Stimulated activated CD4-positive, alpha-beta T cell treated with anti-CD3 and anti-CD28 coated beads, Interleukin-15, amount 100 ng/mL, for 48 hours (primary cell): ENCODE data around the gene RARB.

Experiments
- DNase-seq, 2 donors: peaks; one replicate each; pipeline ENCODE4 v3.0.0-alpha.2; 2020; ENCODE audit warnings: low read depth in 2 of 2

The RARB gene

GRCh38 chr3:25427942-25428788 lies at the start of gene RARB:
TSS of gene RARB (plus strand) at chr3:25428263. CDS start at chr3:25428732, 469 bp downstream.
- DNase-seq: no peak

DNA sequence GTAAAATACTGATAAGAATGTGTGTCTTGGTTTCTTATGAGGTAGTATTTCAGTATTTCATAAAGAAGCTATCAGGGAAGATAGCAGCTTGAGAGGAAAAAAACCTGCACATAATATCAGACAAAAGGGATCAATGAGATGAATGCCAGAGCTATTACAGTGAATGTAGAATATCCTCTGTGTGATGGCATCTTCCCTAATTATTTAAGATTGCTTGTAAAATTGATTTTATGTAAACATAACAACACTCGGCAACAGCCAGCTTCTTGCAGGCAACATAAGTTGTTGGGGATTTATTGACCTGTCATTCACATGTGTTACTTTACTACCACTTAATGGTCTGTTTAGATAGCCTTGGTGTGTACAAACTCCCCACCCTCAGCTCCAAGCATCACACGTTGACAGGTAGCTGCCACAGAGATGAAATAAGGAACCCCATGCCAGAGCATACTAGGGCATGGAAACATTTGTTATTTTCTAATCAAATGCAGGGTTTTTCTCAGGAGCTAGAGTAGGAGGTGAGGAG lies 49.2 kb upstream of the RARB start:
- no peak for DNase-seq

- no peak for DNase-seq
Measured at GRCh38 chr3:25380222-25380739, 47.8 kb upstream of the RARB start.

GRCh38 chr3:25381083-25381482 lies 47.0 kb upstream of the RARB start:
- DNase-seq: no peak

DNA sequence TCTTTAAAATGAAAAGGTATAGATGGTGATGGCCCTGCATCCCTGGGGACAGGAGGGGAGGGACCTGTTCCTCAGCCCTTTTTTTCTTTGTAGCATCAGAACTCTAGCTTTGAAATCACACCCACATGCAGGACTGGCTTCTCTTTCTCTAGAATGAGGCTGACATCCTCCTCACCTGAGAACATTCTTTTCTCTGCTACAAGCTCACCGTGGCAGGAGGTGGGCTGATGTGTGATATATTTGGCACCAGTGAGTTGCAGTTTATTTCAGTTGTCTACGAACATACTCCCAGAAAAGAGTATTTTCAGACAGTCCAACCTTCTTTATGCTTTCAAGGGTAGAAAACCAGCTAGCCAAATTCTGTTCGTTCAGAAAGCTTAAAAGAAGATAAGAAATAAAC lies 43.6 kb upstream of the RARB start:
- DNase-seq: no peak

DNA sequence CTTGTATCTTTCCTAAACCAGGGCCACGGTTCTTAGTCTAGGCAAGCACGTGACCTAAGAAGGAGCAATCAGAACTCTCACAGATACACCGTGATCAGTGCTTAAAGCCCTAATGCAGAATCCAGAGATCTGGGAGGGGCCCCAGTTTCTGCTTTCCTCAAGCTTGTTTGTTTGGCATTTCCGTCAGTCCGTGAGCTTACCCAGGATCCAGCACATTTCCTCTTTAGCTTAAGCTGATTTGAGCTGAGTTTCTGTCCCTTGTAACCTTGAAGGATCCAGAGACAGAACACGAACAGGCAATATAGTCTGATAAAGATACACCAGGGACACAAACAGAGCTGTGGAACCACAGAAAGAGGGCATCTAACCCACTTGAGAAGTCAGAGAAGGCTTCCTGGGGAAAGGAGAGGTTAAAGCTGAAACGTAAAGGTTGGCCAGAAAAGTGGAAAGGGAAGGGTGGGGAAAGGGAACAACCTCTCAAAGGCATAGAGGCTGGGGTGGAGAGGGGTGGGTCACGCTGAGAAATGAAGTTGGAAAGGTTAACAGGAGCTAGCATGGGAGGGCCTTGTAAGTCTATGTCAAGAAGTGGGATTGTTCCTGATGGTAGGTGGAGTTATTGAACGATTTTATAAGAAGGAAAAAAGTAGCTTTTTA lies 42.1 kb upstream of the RARB start:
- DNase-seq: no peak

DNA sequence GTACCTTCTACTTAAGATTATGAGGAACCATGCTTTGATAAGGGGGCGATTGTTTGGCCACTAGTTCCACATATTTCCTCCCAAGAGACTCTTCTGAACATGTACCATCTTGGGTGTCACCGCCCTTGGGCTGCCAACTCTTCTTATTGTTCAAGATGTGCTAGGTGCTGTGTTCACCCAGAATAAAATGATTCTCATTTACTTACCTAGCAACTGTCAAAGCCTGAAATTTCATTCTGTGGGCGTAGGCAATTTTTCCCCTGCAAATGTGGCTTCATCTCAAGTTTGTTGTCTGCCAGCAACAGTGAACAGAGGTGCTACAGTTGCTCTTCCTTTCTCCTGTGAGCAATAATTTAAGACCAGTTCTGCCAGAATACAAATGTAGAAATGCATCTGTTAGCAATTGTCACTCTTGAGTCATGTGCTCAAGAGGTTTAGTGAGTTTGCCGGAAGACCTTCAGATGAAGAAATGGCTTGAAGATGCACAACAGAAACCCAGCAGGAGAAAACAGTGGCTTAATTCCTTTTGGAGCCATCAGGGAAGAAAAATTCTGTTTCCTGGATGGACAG lies 41.3 kb upstream of the RARB start:
- DNase-seq: no peak

DNA sequence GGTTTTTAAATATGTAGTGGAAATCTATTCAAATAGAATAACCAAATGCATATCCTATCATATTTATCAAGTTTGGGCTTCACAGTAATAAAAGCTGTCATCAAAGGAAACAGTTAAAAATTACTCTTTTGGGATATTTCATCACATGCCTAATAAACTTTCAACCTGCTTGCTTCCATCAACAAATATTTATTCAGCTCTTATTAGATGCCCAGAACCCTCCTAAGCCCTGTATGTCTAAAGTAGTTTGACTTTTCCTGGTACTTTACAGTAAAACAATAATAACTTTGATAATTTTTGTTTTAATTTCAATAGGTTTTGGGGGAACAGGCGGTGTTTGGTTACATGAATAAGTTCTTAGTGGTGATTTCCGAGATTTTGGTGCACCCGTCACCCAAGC lies 37.5 kb upstream of the RARB start:
- DNase-seq: no peak

- DNase-seq: no peak
Measured at GRCh38 chr3:25396251-25396650, 31.8 kb upstream of the RARB start.

DNA sequence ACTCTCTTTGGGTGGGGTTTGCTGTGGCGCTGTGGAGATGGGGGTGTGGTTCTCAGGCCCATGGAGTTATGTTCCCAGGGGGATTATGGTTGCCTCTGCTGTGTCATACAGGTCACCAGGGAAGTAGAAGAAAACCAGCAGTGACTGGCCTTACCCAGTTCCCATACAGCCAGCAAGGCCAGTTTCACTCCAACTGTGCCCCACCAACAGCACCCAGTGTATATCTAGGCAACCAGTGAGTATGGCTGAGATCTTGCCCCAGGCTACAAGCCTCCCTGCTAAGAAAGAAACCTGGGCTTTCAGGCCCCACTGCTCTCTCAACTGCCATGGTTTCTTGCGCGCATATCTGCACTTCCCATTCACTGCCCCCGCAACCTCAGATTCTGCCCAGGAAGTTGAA lies 31.4 kb upstream of the RARB start:
- DNase-seq: no peak

- no peak for DNase-seq
Measured at GRCh38 chr3:25397150-25397549, 30.9 kb upstream of the RARB start.

- no peak for DNase-seq
Measured at GRCh38 chr3:25400587-25400986, 27.5 kb upstream of the RARB start.

DNA sequence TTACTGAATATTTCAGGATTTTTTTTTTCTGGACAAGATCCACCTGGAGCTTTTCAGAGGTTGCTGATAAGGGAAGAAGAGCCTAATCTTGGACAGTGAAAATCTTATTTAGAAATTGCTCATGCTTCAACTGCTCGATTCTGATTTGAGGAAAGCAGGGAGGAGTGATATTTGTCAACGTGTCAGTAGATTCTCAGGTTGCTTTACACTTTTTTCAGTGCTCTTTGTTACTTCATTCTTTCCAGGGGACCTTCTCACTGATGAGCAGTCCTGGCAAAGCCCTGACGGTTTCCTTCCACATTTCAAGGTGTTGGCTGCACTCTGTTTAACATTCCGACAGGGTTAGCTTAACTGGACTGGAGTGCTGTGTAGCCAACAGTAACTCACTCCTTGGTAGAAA lies 24.1 kb upstream of the RARB start:
- no peak for DNase-seq

- DNase-seq: no peak
Measured at GRCh38 chr3:25404569-25404968, 23.5 kb upstream of the RARB start.

DNA sequence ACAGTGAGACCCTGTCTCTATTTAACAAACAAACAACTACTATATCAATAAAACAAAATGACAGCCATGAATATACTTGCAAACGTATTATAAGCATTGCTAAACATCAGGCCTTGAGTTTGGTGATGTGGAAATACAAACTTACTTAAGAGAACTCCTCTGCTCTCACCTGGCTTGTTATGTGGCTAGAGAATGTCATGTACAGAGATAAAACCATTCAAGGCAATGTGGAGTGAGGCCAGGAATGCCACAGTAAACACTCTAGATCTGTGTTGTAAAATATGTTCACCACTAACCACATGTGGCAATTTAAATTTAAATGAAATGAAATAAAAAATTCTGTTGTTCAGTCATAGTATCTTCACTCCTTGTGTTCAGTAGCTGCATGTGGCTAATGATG lies 22.7 kb upstream of the RARB start:
- no peak for DNase-seq

DNA sequence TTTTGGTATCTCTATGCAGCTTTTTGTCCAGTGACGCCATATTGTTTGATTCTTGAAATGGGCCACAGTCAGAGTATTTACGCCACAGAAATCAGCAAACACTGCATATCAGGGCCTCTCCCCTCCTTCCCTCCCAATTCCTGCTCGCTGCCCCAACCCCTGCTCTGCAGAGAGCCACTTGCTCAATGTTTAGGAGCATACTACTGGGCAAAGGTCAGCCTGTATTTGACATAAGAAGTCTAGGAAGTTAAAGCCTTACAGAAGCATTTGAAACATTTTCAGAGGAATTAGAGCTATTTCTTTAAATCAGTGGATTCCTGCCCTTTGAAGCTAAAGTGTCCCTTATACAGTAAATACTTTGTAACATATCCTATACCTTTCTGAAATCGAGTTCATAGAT lies 17.4 kb upstream of the RARB start:
- DNase-seq: no peak

DNA sequence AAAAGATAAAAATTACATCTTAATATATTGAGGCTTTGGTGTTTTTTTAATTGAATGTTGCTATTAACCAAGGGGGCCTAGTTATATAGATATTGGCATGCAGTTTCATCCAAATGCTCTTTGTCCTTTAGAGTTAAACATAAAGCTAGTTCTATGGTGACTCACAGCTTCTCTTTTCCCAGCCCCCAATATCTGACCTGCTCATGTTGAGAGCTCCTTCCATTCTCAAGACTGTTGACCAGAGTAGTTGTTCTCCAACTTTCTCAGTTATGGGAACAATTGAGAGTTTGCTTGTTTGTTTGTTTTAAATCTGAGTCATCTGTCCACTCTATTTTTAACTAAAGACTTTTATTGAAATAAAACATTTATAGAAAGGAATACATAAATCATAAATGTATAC lies 15.8 kb upstream of the RARB start:
- DNase-seq: no peak

DNA sequence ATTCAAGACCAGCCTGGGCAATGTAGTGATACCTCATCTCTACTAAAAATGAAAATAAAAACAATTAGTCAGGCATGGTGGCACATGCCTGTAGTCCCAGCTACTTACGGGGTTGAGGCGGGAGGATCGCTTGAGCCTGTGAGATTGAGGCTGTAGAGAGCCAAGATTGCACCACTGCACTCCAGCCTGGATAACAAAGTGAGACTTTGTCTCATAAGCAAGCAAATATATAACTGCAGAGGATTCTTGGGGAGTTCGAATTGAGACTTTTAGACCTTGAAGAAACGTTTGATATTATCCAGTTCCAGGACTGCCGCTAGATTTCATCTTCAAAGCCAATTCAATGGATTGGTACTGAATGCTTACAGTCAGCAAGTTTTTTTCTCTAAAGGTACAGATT lies 11.9 kb upstream of the RARB start:
- no peak for DNase-seq

DNA sequence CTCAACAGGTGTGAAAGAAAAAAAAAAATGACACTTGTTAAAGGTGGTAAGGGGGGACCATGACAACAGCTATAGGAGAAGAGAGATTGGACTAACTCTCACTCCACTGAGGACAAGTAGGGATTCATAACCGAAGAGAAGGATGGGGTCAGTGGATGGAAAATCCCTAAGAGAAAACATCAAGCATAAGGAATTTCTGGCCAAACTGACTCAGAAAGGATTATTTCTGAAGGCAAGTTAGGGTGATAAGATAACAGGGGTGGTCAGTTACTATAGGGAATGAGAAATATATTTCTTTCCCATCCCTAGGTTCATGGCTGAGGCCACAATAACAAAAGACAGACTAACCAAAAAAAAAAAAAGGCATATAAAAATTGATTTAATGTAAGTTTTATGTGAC lies 9.5 kb upstream of the RARB start:
- no peak for DNase-seq

DNA sequence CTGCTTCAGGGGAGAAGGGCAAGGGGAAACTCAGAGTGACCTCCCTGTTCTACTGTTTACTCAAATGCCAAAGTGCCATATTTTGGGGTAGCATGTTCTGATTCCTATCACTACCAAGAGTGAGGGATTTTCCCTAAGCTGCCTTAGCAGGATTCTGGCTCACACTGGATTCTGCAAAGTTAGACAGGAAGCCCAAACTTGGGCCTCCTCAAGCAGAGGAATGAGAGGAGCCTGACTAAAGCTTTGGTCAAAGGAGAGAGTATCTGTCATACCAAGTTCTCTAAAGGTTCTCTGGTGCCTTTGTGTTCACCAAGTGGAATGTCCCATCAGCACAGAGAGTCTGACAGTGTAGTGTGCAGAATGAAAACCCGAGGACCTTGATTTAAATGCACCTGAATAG lies 8.8 kb upstream of the RARB start:
- no peak for DNase-seq

GRCh38 chr3:25420147-25420546 lies 7.9 kb upstream of the RARB start:
- DNase-seq: no peak

DNA sequence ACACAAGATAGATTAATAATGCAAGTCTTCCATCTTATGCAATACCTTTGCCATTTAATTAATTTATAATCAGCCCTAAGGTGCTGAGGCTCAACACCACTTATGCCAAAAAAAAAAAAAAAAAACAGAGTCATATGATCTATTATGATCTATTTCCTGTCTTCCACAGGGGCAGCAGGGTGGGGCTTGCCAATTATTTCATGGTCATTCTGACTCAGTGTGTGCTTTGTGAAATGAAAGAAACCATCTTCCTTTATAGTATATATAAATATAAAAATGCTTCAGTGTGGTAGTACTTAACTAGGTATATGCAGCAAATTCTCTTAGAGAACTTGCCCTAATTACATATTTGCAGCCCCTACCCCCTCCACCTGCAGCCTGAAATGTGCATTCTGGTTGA lies 7.2 kb upstream of the RARB start:
- DNase-seq: no peak

DNA sequence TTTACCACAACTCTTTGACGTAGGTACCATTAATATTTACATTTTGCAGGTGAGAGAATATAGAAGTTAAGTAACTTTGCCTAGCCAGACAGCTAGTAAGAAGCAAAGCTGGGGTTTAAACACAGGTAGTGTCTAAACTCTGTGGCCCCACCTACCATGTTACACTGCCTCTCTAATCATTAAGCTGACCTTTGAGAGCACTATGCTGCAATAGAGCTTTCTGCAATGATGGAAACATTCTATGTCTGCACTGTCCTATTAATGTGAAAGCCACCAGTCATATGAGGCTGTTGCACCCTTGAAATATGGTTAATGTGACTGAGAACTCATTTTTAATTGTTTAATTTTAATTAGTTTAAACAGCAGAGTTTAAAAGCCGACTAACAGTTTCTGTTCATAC lies 6.3 kb upstream of the RARB start:
- DNase-seq: no peak
